Spleen (tissue), 7 donors: ENCODE data around the gene TNFSF9.

Source experiments
- CTCF ChIP-seq, 11 experiments: fragments of 200-600 bp in 7 of 11; fragments of 450-650 bp in 4 of 11; sonication (generic) in 4 of 11; IDR thresholded peaks in 8 of 11; conservative IDR thresholded peaks in 3 of 11; 1 replicate in 7 of 11; 2 replicates in 4 of 11; pipeline versions ENCODE4 v1.4.0 to v1.8.0; 2016 to 2021; ENCODE audit warnings: antibody characterized with exemption in 11 of 11, inconsistent platforms in 4 of 11, mild to moderate bottlenecking in 1 of 11
- POLR2A ChIP-seq, 3 donors: fragments of 450-650 bp; IDR thresholded peaks; one replicate each; pipeline ENCODE4 v1.5.1; 2017; ENCODE audit warnings: antibody characterized with exemption in 3 of 3, mild to moderate bottlenecking in 1 of 3
- POLR2AphosphoS5 ChIP-seq, 3 donors: sonication (generic); formaldehyde crosslinking; IDR thresholded peaks; one replicate each; pipeline ENCODE4 v1.5.1; 2017; ENCODE audit warnings: antibody characterized with exemption in 3 of 3
- donor health status: DM: no; HTN: no; CAD: no; lungs with moderate emphysema.
- donor health status: DM: no; HTN: no; CAD: no.
- donor health status: DM: no; HTN: no; CAD: no.

GRCh38 chr19:6498294-6499036 lies 32.4 kb upstream of the TNFSF9 start:
- TF ChIP-seq CTCF (IDR thresholded peaks at IDR 0.05 in 8 of 11, conservative IDR thresholded peaks at IDR 0.05 in 3 of 11) (no peak), POLR2AphosphoS5 (IDR thresholded peaks at IDR 0.05) (no peak), POLR2A (IDR thresholded peaks at IDR 0.05) (no peak)
